ENCODE data around the gene CYBA. TPM values are rescaled to one million over a fixed set of nuclear protein-coding genes. Genes with fewer than 3 reads are reported as not detected.

Gene CYBA
- total RNA-seq: 100 to 1,000 TPM in 1 of 2 donors, 10 to 100 TPM in 1; 58.9 to 131 TPM
- long read RNA-seq, partial matches to known transcripts: 0 of 1 reads
- long read RNA-seq, other reads (novel, unspliced or antisense): 0 of 1 reads

DNA sequence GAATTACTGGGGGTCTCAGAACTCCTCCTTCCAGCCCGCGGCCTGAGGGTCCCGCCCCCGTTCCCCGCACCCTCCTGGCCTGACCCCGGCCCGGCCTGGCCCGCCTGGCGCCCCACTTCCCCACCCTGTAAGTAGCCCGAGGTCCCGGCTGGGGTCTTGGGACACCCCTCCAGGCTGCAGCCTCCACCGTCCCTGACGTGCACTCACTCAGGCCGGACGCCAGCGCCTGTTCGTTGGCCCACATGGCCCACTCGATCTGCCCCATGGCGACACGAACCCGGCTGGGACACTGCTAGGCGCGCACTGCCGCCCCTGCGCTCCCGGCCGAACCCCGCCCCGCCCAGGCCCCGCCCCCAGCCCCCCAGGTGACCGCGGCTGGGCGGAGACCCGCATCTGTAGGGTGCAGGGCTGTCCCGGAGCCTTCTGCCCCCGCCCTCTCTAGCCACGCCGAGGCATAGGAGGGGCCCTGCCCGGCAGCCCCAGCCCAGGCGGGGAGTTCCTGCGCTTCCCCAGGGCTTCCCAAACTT is at the start of gene CYBA:
TSS of gene CYBA (minus strand) at position 305 of the 527 bp plus-strand sequence. CDS start at position 265, 40 bp downstream.
- intact Hi-C loops (cut with DNase I): no loop called here
- peak; percentile 78 for DNase-seq
- ATAC-seq: peak; percentile 89 to 91

DNA sequence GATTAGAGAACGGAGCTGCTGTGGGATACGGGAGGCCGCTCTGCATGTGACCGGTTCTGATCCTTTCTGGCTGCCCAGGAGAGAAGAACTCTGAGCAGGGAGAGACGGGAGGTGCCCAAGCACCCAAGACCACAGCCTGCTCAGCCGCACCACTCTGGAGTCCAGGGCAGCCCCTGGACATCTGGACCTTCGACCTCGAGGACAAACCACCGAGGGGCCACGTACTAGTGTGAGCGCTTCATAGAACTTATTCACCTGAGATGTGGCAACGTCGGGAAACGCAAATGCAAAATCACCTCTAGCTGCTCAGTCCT is 49.4 kb upstream of the CYBA start:
- intact Hi-C loops (cut with DNase I): no loop called here
- DNase-seq: no peak
- no peak for ATAC-seq

- no peak for ATAC-seq
- intact Hi-C loops (cut with DNase I): no loop called here
- DNase-seq: no peak
These were observed 48.3 kb upstream of the CYBA start for GRCh38 chr16:88699180-88699579.

GRCh38 chr16:88698646-88699045 is 47.8 kb upstream of the CYBA start:
- DNase-seq (no peak), ATAC-seq (no peak)
- intact Hi-C loops (cut with DNase I): no loop called here

DNA sequence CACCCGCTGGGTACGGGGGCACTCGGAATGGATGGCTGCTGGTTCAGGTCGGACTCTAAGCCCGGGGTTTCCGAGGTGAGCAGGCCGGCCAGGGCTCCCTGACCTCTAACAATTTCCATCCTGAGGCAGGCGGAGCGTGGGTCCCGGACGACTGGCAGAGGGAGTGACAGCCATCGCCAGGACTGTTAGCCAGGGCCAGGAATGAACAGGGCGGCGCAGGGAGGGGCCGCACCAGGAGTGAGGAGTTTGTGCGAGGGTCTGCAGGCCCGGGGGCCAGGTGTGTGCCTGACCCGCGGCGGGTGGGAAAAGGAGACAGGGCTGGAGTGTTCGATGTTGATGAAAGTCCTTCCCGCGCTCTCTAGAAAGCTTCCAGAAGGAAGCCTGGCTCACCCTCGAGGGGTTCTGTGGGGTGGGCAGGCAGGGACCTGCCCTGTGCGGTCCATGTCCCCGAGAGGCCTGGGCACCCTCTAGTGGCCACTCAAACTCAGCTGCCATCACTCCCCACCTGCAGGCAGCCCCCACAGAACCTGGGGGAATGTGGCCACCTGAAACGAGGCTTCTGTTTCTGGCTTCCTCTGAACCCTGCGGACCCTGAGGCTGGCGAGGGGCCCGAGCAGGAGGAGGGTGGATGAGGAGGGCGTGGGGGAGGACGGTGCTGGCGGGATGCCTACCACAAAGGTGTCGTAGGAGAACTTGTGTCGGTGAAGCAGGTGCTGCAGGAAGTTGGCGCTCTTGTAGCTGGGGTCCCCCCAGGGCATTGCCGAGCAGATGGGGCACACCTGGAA is 47.2 kb upstream of the CYBA start:
- no peak for ATAC-seq
- intact Hi-C loops (cut with DNase I): no loop called here
- DNase-seq: no peak

- intact Hi-C loops (cut with DNase I): no loop called here
- ATAC-seq (no peak), DNase-seq (no peak)
These were observed 46.4 kb upstream of the CYBA start for GRCh38 chr16:88697116-88697830.

GRCh38 chr16:88696441-88696840 is 45.6 kb upstream of the CYBA start:
- no peak for DNase-seq
- ATAC-seq: no peak
- intact Hi-C loops (cut with DNase I): no loop called here

DNA sequence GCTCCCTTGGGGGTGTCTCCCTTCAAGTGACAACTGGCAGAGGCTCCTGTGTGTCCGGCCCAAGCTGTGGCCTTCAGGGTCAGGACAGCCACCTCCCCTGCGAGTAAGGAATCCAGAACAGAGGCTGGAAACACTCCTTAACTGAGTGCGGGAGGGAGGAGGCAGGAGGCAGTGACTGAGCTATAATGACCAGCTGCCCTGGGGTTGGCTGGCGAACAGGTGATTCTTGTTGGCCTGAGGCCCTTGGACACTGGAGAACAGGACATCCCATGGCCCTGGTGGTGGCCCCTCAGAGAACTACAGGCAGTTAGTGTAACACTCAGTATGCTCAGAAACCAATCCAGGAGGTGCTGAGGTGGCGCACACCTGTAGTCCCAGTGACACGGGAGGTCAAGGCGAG is 44.9 kb upstream of the CYBA start:
- DNase-seq: no peak
- intact Hi-C loops (cut with DNase I): no loop called here
- no peak for ATAC-seq

DNA sequence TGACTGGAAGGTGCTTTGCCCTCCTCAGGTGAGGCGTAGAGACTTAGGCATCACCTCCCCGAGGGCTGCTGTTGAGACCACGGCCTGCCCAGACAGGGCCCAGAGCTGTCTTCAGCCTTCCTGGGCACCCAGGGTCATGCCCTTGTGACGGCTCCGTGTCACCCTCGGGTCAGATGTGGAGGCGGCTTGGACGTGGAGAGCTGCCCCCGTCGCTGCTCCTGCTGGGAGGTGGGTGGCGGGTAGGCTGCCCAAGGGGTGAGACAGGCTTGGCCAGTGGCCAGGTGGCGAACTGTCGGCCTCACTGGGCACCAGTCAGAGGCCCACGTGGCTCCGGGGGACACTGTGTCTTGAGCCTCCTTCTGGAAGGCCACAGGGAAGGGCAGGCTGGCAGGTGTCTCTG is 44.4 kb upstream of the CYBA start:
- DNase-seq: no peak
- ATAC-seq: no peak
- intact Hi-C loops (cut with DNase I): no loop called here

DNA sequence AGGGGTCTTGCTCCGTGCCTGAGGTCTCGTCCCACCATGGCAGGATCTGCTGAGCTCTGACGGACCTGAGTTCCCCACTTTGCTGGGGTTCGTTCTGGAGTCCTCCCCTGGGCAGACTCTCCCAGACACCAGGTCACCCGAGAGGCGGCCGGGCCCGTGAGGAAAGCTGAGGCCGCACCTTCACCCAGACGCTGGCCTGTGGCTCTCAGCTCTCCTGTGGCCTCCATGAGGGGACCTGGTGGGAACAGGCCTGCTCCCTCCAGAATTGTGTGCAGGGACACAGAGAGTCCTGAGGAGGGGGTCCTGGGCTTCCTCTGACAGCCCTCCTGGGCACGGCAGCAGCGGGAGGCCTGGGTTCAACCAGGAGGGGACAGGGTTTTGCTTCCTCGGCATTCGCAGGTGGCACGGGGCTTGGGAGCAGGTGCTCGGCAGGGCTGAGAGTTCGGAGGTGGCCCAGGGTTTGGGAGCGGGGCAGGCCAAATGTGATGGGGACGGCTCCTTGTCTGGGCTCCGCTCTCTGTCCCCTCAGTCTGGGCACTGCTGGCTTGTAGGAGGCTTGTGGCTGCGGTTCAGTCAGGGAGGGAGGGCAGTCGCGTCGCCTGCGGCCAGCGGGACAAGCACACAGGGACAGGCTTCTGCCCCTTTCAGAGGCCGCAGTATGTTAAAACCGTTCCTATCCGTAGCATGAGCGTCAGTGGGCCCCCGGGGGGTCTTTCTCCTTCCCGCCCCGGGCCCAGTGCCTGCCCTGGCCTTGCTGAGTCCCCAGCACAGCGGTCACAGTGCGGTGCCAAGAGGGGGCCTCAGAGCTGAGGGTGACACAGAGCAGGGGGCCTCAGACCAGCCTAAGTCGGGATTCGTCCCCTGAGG is 43.6 kb upstream of the CYBA start:
- intact Hi-C loops (cut with DNase I): no loop called here
- DNase-seq: no peak

DNA sequence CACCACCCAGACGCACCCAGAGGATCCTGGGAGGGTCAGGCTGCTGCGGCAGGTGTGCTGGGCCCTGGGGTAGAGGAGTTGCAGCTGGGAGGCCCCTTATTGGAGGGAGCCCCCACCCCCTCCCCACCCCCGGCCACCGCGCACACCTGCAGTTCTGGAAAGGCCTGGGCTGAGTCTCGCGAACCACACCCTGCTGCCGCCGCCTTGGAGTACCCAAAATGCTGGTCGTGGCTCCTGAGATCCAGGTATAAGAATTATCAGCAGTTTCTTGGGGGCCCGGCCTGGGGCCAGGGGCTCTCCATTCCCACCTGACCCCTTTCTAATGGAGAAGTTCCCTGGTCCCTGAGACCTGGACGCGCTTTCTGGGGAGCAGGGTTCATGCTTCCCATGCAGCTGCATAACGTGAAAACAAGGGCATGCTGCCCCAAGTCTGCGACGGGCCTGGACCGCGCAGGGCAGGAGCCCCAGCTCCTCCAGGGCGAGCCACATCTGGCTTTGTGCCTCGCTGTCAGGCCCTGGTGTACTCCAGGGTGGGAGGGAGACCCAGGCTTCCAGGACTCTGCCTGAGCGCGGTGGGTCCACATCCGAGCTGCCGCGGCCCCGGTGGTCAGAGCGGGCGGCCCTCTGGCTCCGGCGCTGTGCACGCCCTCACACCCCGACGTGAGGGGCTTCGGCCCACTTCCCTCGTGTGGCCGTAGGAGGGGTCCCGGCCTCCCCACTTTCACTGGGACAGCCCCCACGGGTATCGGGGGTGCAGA is 42.7 kb upstream of the CYBA start:
- no peak for DNase-seq
- no peak for ATAC-seq
- intact Hi-C loops (cut with DNase I): no loop called here

More for the DNA sequence above, 43.6 kb upstream of the CYBA start:
- ATAC-seq: no peak

- no peak for DNase-seq
- intact Hi-C loops (cut with DNase I): no loop called here
- no peak for ATAC-seq
These were observed 42.0 kb upstream of the CYBA start for GRCh38 chr16:88692861-88693260.

DNA sequence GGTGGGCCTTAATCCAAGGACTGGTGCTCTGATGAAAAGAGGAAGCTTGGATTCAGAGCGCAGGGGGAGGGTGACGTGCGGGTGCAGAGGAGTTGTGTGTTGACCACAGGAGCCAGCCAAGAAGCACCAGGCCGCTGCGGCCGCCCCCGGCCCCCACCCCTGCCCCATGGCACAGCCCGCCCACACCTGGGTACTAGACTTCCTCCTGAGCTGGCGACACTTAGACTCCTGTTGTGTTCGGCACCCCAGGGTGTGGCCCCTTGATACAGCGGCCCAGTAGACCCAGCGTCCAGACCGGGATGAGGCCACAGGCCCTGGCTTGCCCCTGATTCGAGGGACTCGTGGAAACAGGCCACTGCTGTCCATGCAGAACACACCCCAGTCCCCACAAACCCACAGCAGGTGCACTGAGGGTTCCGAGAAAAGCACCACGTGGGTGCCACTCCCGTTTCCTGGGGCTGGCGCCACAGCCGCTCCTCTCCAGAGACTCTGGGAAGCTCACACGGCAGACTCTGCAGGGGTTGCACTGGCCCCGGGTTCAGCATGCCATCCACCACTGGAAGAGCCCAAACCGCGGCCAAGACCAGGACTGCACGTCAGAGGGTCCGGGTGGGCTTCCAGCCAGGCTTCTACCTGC is 41.2 kb upstream of the CYBA start:
- ATAC-seq (no peak), DNase-seq (no peak)
- intact Hi-C loops (cut with DNase I): no loop called here

- DNase-seq (no peak), ATAC-seq (no peak)
- intact Hi-C loops (cut with DNase I): no loop called here
These were observed 40.4 kb upstream of the CYBA start for GRCh38 chr16:88691129-88691813.

GRCh38 chr16:88690341-88691128 is 39.7 kb upstream of the CYBA start:
- intact Hi-C loops (cut with DNase I): no loop called here
- no peak for ATAC-seq

GRCh38 chr16:88688013-88688778 is 37.3 kb upstream of the CYBA start:
- no peak for DNase-seq
- peak in 1 of 2 donors; percentile 54 for ATAC-seq

More at GRCh38 chr16:88690341-88691128, 39.7 kb upstream of the CYBA start:
- DNase-seq: no peak

More at GRCh38 chr16:88688013-88688778, 37.3 kb upstream of the CYBA start:
- intact Hi-C loops (cut with DNase I): no loop called here

Data from left cardiac atrium (tissue), 4 donors.